Activated CD8-positive, alpha-beta T cell treated with anti-CD3 and anti-CD28 coated beads, Interleukin-2, amount 10 ng/mL, durations not matched to agents 7 days and 5 days (primary cell): ENCODE results near the gene EXOC4. TPM values are rescaled to one million over a fixed set of nuclear protein-coding genes. Genes with fewer than 3 reads are reported as not detected.

Source experiments
- ATAC-seq: fragments of 150-1000 bp; cut with Tn5 transposase; one replicate; pipeline ENCODE4 v1.10.0; 2021; ENCODE audit warnings: moderate library complexity
- CTCF ChIA-PET: fragments of 350-600 bp; sonication (Branson Sonifier 250); formaldehyde crosslinking; loops from one replicate; lab custom pipeline; 2021; ENCODE audit warnings: antibody characterized with exemption; lab: Charles Lee
- POLR2A ChIA-PET: fragments of 350-600 bp; sonication (Branson Sonifier 250); formaldehyde crosslinking; loops from one replicate; lab custom pipeline; 2021; ENCODE audit warnings: antibody characterized with exemption; lab: Charles Lee
- DNase-seq: peaks from one replicate; pipeline ENCODE4 v3.0.0-alpha.2; 2020
- H3K27ac Mint-ChIP-seq: one replicate; pipeline ENCODE4 v1.8.0; 2021; ENCODE audit warnings: mild to moderate bottlenecking, mixed read lengths
- H3K27me3 Mint-ChIP-seq: one replicate; pipeline ENCODE4 v1.8.0; 2021; ENCODE audit warnings: low read depth, mixed read lengths
- H3K36me3 Mint-ChIP-seq: one replicate; pipeline ENCODE4 v1.8.0; 2021; ENCODE audit warnings: low read depth, mixed read lengths
- H3K4me1 Mint-ChIP-seq: one replicate; pipeline ENCODE4 v1.8.0; 2021; ENCODE audit warnings: low read depth, mixed read lengths
- H3K4me3 Mint-ChIP-seq: one replicate; pipeline ENCODE4 v1.8.0; 2021; ENCODE audit warnings: mild to moderate bottlenecking, mixed read lengths
- H3K9me3 Mint-ChIP-seq: one replicate; pipeline ENCODE4 v1.8.0; 2022; ENCODE audit warnings: mixed read lengths; ENCODE audit not compliant: insufficient read depth
- total RNA-seq, 2 experiments: library from RNA; stranded (reverse); gene quantifications; one replicate each; pipeline ENCODE4 v1.2.3, GENCODE V29; 2021

Gene EXOC4
- total RNA-seq, 2 experiments from 2014 or later = 68.2 to 75.1 TPM

DNA sequence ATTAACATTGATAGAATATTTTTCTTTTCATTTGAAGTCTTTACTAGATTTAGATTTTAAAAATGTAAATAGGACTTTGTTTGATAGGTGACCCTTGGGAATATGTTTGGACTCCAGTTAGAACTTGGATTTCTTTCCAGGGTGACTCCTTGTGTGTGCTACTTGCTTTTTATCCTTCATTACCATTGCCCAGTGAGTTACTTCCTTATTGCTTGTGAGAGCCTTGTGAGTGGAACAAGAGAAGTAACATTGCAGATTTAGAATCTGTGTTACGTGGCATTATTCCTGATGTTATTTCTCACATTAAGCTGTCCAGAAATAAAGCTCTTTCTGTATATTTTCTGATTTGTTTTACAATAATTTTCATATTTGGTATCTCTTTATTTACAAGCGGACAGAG is 746.3 kb downstream of the EXOC4 start:
- H3K4me3 Mint-ChIP-seq = no peak overlapping the region
- H3K27ac Mint-ChIP-seq = no peak overlapping the region
- no peaks in the 10 kb centered on the region for H3K9me3 Mint-ChIP-seq
- peaks cover 3% of the 10 kb centered on the region for H3K36me3 Mint-ChIP-seq
- no peaks in the 10 kb centered on the region for H3K27me3 Mint-ChIP-seq
- ATAC-seq (no peak), DNase-seq (no peak)
- POLR2A ChIA-PET = no interaction called here
- H3K4me1 Mint-ChIP-seq = no peaks in the 10 kb centered on the region
- CTCF ChIA-PET = no interaction called here

DNA sequence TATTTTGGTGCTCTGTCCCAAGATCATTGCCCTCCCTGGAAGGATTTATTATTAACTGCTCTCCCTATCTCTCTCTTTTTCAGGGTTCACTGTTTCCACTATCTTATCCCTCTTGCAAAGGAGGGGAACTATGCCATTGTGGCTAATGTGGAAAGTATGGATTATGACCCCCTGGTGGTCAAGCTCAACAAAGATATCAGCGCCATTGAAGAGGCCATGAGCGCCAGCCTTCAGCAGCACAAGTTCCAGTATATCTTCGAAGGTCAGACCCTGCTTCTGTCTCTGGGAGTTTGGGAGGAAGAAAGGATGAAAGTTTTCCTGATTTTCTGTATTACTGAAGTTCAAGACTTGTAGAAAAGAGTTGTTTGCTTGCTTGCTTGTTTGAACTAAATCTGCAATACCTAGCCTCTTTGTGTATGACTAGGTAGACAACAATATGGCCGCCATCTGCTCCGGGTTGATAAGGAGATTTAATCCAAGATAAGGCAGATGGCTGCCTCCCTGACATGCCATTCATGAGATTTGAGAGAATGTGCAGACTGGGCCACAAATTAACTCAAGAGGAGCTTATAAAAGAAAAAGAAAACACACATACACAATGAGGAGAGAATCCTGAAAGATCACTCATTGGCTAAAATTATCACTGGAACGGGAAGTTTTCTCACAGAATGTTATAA is 752.1 kb downstream of the EXOC4 start:
- CTCF ChIA-PET = interaction anchor here (1.3 kb wide), 1 partner anchor 11 kb away, joined by 3 read pairs; no protein-coding TSS in a partner anchor
- Mint-ChIP-seq H3K27me3 (no peaks in the 10 kb centered on the region), H3K36me3 (peaks cover 1% of the 10 kb centered on the region), H3K4me3 (no peak overlapping the region), H3K4me1 (no peaks in the 10 kb centered on the region), H3K9me3 (no peaks in the 10 kb centered on the region), H3K27ac (no peak overlapping the region)
- DNase-seq (no peak), ATAC-seq (no peak)
- POLR2A ChIA-PET = no interaction called here

DNA sequence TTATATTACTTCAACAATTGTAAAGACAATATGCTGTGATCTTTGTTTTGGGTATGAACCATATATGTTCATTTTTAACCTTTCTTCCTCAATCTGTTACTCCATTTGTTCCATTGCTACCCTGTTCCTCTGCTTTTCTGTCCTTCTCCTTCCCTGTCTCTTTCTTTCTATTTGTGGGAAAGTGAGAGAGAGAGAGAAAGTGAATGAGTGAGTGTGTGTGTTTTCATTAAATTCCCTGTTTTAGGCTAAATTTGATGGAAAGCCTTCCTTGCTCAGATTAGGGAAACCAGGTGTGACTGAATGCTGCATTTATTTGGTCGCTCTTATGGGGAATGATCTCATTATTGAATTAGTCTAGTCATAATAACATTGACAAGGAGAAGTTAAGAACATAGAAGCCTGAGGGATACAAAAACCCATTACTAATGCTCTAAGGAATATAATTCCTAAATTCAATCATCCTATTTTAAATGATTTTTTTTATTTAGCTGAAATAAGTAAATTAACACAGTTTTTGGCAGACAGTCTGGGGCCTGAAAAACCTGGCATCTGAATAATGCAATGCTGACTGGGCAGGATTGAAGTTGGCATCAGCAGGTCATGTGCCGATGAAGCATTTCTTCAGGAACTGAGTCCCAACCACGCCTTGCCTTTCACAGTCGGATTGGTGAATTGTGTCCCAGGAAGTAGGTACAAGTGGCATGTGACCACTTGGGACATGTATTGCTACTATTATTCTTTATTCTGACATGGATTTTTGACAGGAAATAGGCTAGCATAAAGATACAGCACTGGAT is 756.6 kb downstream of the EXOC4 start:
- ChIA-PET POLR2A (no interaction called here), CTCF (no interaction called here)
- Mint-ChIP-seq H3K27ac (no peak overlapping the region), H3K4me3 (no peak overlapping the region), H3K27me3 (no peaks in the 10 kb centered on the region), H3K36me3 (peaks cover 1% of the 10 kb centered on the region), H3K9me3 (no peaks in the 10 kb centered on the region), H3K4me1 (no peaks in the 10 kb centered on the region)
- DNase-seq = no peak
- ATAC-seq = no peak

DNA sequence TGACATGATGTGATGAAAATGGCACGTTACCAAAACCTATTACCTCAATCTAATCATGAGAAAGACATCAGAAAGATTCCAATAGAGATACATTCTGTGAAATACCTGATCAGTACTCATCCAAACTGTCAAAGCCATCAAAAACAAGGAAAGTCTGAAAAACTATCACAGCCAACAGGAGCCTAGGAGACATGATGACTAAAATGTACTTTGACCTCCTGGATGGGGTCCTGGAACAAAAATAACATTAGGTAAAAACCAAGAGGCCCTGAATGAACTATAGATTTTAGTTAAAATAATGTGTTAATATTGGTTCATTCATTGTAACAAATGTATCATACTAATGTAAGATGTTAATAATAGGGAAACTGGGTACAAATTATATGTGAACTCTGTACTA is 760.4 kb downstream of the EXOC4 start:
- no peak overlapping the region for H3K27ac Mint-ChIP-seq
- H3K27me3 Mint-ChIP-seq = no peaks in the 10 kb centered on the region
- no peaks in the 10 kb centered on the region for H3K36me3 Mint-ChIP-seq
- DNase-seq (no peak), ATAC-seq (no peak)
- CTCF ChIA-PET = no interaction called here
- H3K4me1 Mint-ChIP-seq = no peaks in the 10 kb centered on the region
- H3K4me3 Mint-ChIP-seq = no peak overlapping the region
- POLR2A ChIA-PET = no interaction called here
- H3K9me3 Mint-ChIP-seq = no peaks in the 10 kb centered on the region

DNA sequence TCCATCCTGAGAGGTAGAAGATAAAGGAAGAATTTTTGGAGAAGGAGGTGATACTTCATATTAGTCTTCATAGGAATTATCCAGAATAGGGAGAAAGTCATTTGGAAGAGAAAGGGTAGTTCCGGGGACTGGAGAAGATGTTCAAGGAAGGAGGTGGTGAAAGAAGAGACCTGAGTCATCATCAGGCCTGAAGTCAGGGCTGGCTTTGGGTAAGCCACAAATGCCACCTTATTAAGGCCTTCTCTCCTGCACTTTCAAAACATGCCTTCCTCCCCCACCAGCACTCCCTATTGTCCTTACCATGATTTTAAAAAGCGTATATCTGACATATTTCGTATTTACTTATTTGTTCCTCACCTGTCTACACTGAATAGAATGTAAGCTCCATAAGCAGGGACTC is 762.1 kb downstream of the EXOC4 start:
- ChIA-PET CTCF (no interaction called here), POLR2A (no interaction called here)
- DNase-seq = no peak
- Mint-ChIP-seq H3K36me3 (no peaks in the 10 kb centered on the region), H3K27me3 (no peaks in the 10 kb centered on the region), H3K4me1 (no peaks in the 10 kb centered on the region), H3K9me3 (no peaks in the 10 kb centered on the region), H3K4me3 (no peak overlapping the region), H3K27ac (no peak overlapping the region)
- ATAC-seq = no peak

DNA sequence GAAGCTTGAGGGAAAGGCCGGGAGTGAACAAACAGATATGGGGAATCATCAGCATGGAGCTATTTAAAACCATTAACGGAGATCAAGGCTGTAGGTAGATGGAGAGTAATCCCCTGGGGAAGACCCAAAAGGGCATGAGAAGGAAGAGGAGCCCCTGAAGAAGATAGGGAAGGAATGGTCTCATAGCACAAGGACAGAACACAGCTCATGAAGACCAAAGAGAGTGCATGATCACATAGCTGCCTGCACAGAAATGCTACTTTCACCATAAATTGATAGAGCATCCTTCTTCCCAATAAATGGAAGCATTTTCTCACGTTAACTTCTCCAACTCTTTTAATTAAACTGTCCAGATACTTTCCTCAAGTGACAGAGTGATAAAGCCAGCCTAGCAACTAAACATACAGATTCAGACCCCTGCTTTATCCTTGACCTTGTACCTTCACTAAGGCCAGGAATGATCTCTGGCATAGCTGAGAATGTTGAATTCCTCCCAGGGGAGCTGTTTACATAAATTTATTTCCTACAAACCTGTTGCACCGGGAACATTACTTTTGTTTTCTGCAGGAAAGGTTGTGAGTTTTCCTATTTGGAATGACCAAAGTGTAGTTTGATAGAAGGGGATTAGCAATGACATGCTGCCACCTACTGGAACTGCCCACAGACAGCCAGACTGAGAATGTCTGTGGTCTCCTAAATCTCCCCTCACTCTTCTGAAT is 763.5 kb downstream of the EXOC4 start:
- H3K27ac Mint-ChIP-seq = no peak overlapping the region
- no peaks in the 10 kb centered on the region for H3K27me3 Mint-ChIP-seq
- no peaks in the 10 kb centered on the region for H3K4me1 Mint-ChIP-seq
- no peak overlapping the region for H3K4me3 Mint-ChIP-seq
- ChIA-PET POLR2A (no interaction called here), CTCF (interaction anchor here (1.2 to 1.4 kb wide), 2 partner anchors 12 to 1306 kb away, joined by 3 read pairs; no protein-coding TSS in a partner anchor)
- H3K9me3 Mint-ChIP-seq = no peaks in the 10 kb centered on the region
- DNase-seq (peak; percentile 22), ATAC-seq (no peak)
- no peaks in the 10 kb centered on the region for H3K36me3 Mint-ChIP-seq

DNA sequence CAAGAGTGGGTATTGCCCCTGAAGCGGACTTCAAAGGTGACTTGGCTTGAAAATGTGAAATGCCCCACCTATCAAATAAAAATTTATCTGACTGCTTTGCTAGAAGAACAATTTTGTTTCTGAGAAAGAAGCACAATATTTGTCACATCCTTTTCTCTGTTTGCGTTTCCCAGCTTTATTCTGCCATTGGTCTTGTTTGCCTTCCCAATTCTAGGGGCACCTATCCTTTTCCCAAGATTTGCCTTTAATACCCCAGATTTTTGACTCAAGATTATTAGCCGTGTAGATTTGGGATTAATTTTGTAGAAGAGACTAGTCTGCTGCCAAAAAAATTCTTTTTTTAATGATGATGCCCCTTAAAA is 764.0 kb downstream of the EXOC4 start:
- POLR2A ChIA-PET = no interaction called here
- H3K27me3 Mint-ChIP-seq = no peaks in the 10 kb centered on the region
- ATAC-seq = no peak

DNA sequence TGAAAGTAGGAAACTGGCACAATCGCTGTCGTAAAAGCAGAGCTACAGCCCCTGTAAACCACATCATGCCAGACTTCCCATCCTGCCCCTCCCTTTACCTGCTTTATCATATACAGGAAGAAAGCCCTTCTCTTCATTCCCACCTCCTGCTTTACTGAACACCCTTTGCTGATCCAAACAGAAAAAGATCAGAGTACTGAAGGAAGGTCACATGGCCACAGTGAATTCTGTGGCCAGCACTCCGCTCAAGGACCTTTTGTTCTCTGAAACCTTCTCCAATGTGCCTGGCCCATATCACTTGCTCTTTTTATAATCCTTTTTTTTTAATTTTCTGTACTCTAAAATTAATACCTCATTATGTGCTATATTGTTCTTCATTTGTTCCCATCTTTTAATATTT is 765.4 kb downstream of the EXOC4 start:
- ChIA-PET CTCF (no interaction called here), POLR2A (no interaction called here)
- Mint-ChIP-seq H3K4me1 (no peaks in the 10 kb centered on the region), H3K9me3 (no peaks in the 10 kb centered on the region), H3K36me3 (no peaks in the 10 kb centered on the region), H3K27me3 (no peaks in the 10 kb centered on the region), H3K4me3 (no peak overlapping the region), H3K27ac (no peak overlapping the region)
- ATAC-seq (no peak), DNase-seq (no peak)

More for the DNA sequence above, 764.0 kb downstream of the EXOC4 start:
- CTCF ChIA-PET = interaction anchor here (1.4 kb wide), 1 partner anchor 12 kb away, joined by 3 read pairs; no protein-coding TSS in a partner anchor
- no peak overlapping the region for H3K27ac Mint-ChIP-seq
- no peak for DNase-seq
- H3K36me3 Mint-ChIP-seq = no peaks in the 10 kb centered on the region
- no peak overlapping the region for H3K4me3 Mint-ChIP-seq
- no peaks in the 10 kb centered on the region for H3K4me1 Mint-ChIP-seq
- no peaks in the 10 kb centered on the region for H3K9me3 Mint-ChIP-seq

DNA sequence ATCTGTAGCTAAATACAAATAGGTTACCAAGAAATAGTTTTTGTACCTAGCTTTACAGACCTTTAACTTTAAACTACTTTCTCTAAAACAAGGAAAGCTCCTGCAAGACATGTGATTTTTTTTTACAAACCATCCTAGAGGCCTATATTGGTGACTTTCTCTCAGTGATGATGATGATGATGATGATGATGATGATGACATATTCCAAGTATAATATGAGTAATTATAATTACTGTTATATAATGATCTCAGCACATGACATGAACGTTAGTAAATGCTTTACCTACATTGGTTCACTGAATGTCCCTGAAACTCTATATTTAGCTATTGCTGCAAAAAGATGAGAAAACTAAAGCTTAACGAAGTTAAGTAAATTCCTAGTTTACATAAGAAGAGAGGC is 766.4 kb downstream of the EXOC4 start:
- H3K4me1 Mint-ChIP-seq = no peaks in the 10 kb centered on the region
- H3K27me3 Mint-ChIP-seq = no peaks in the 10 kb centered on the region
- ChIA-PET POLR2A (no interaction called here), CTCF (interaction anchor here (0.5 kb wide), 1 partner anchor 393 kb away, joined by 3 read pairs; no protein-coding TSS in a partner anchor)
- H3K9me3 Mint-ChIP-seq = no peaks in the 10 kb centered on the region
- no peak overlapping the region for H3K27ac Mint-ChIP-seq
- DNase-seq (no peak), ATAC-seq (no peak)
- no peaks in the 10 kb centered on the region for H3K36me3 Mint-ChIP-seq
- H3K4me3 Mint-ChIP-seq = no peak overlapping the region

DNA sequence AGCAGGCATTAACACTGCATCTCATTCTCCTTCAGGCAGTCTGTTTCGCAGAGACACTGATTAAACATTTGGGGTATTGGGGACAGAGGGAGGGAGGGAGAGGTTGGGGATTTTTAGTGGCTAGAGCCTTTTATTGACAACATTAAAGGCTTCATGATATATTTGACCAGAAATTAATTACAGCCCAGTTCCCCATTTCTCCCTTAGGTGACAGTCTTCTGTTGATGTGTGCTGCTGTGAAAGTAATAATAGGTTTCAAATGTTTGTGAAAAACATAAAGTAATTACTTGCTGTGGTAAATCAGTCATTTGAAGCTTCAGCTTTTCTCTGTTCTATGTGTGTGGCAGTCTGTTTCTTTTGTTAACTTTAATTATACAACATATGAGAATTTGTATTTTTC is 769.0 kb downstream of the EXOC4 start:
- DNase-seq (no peak), ATAC-seq (no peak)
- H3K4me1 Mint-ChIP-seq = no peaks in the 10 kb centered on the region
- POLR2A ChIA-PET = no interaction called here
- no peak overlapping the region for H3K4me3 Mint-ChIP-seq
- CTCF ChIA-PET = no interaction called here
- H3K27me3 Mint-ChIP-seq = no peaks in the 10 kb centered on the region
- H3K9me3 Mint-ChIP-seq = no peaks in the 10 kb centered on the region
- H3K36me3 Mint-ChIP-seq = no peaks in the 10 kb centered on the region
- no peak overlapping the region for H3K27ac Mint-ChIP-seq

DNA sequence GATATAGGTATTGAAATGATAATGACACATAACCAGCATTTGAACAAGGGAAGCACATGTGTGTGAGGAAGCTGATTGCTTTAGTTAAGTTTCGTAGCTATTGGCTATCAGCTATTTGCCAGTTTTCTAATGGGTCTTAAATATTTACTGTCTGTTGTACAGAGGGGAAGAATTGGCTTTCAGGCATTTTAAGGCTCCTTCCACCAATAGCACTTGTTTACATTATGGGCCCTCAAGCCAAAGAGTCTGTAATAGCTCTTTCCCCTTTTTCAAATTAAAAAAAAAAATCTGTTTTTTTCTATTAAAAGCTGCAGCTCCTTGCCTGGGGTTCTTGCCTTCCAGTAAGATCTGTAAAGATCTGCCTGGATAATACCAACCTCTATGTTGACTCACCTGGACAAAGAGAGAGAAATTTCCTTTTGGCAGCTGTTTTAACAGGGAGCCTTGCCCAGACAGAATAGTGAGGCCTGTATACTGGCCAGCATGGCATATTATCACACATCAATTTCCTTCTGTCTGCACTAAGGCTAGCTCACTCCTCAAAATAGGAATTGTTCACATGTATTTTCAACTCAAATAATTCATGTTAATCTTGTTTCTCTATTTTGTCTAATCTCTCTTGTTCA is 769.5 kb downstream of the EXOC4 start:
- Mint-ChIP-seq H3K4me3 (no peak overlapping the region), H3K27ac (no peak overlapping the region), H3K27me3 (no peaks in the 10 kb centered on the region), H3K36me3 (no peaks in the 10 kb centered on the region), H3K9me3 (no peaks in the 10 kb centered on the region), H3K4me1 (no peaks in the 10 kb centered on the region)
- DNase-seq (no peak), ATAC-seq (no peak)
- POLR2A ChIA-PET = no interaction called here
- CTCF ChIA-PET = no interaction called here
